OCI-LY7 (cell line): ENCODE results near the gene GSG1. TPM values are rescaled to one million over a fixed set of nuclear protein-coding genes. Genes with fewer than 3 reads are reported as not detected.

Source experiments
- BruUV-seq: library from RNA; stranded (reverse); fragments of 400-500 nt; replicated peaks from 2 replicates; lab custom pipeline; 2021; lab: Mats Ljungman, UMichigan
- CTCF ChIA-PET: fragments of 300-600 bp; sonication (Branson Sonifier 250); formaldehyde crosslinking; loops from one replicate; lab custom pipeline; 2022; ENCODE audit warnings: antibody characterized with exemption; ENCODE audit not compliant: unreplicated experiment; lab: Charles Lee
- POLR2A ChIA-PET: fragments of 300-600 bp; sonication (Branson Sonifier 250); formaldehyde crosslinking; loops from one replicate; lab custom pipeline; 2022; ENCODE audit warnings: antibody characterized with exemption; lab: Charles Lee
- DNase-seq: peaks from one replicate; pipeline ENCODE4 v3.0.0-alpha.2; 2015; ENCODE audit warnings: low spot score
- H2AFZ ChIP-seq: fragments of 200-600 bp; sonication (generic), shearing (Covaris generic); 2 replicates; pipeline ENCODE4 v1.6.1; 2014; ENCODE audit warnings: mild to moderate bottlenecking, antibody characterized with exemption, low read length, moderate library complexity
- H3K27ac ChIP-seq: fragments of 200-600 bp; sonication (generic); 2 replicates; pipeline ENCODE4 v1.5.1; 2014; ENCODE audit warnings: mixed run types, low read depth, mild to moderate bottlenecking, moderate library complexity, low read length, inconsistent platforms; ENCODE audit not compliant: poor library complexity, severe bottlenecking
- H3K36me3 ChIP-seq: fragments of 200-600 bp; sonication (generic); 2 replicates; pipeline ENCODE4 v1.6.1; 2014; ENCODE audit warnings: mild to moderate bottlenecking, antibody characterized with exemption, low read length, moderate library complexity, mixed read lengths; ENCODE audit not compliant: insufficient read depth
- H3K4me1 ChIP-seq: fragments of 200-600 bp; sonication (generic); 2 replicates; pipeline ENCODE4 v1.5.1; 2014; ENCODE audit warnings: mild to moderate bottlenecking, low read length; ENCODE audit not compliant: insufficient read depth, poor library complexity, severe bottlenecking
- H3K4me2 ChIP-seq: fragments of 200-600 bp; sonication (generic); 2 replicates; pipeline ENCODE4 v1.6.1; 2014; ENCODE audit warnings: mild to moderate bottlenecking, low read length
- H3K4me3 ChIP-seq: fragments of 200-600 bp; sonication (generic); 2 replicates; pipeline ENCODE4 v1.5.1; 2014; ENCODE audit warnings: mild to moderate bottlenecking, low read depth, low read length; ENCODE audit not compliant: poor library complexity, severe bottlenecking
- H3K79me2 ChIP-seq: fragments of 200-600 bp; sonication (generic); 2 replicates; pipeline ENCODE4 v1.6.1; 2016; ENCODE audit warnings: low read depth, mild to moderate bottlenecking, low read length, moderate library complexity, mixed read lengths; ENCODE audit not compliant: insufficient read depth
- H3K9me2 ChIP-seq: fragments of 200-600 bp; sonication (generic); 2 replicates; pipeline ENCODE4 v1.6.1; 2016; ENCODE audit warnings: mild to moderate bottlenecking, low read length, mixed read lengths; ENCODE audit not compliant: insufficient read depth
- H3K9me3 ChIP-seq: fragments of 200-600 bp; sonication (generic); 2 replicates; pipeline ENCODE4 v1.6.1; 2014; ENCODE audit warnings: mild to moderate bottlenecking, mixed run types, low read length, mixed read lengths
- H4K20me1 ChIP-seq: fragments of 200-600 bp; sonication (generic); 2 replicates; pipeline ENCODE4 v1.6.1; 2014; ENCODE audit warnings: mild to moderate bottlenecking, antibody characterized with exemption, low read length, moderate library complexity, mixed read lengths; ENCODE audit not compliant: insufficient read depth
- EZH2phosphoT487 ChIP-seq: fragments of 200-600 bp; sonication (generic); IDR thresholded peaks from 2 replicates; pipeline ENCODE4 v1.6.1; 2018; ENCODE audit warnings: low read depth, borderline replicate concordance, mild to moderate bottlenecking, mixed run types, antibody characterized with exemption, low read length, moderate library complexity, mixed read lengths
- intact Hi-C: fragments of 100-400 bp; cut with micrococcal nuclease; formaldehyde crosslinking; loops from one replicate; pipeline ENCODE4 v1.10.0; 2022; ENCODE audit not compliant: unreplicated experiment
- total RNA-seq, 2 experiments: library from RNA; depleted of rRNA in 1 of 2; stranded (reverse); fragments of >200 nt in 1 of 2; shearing (Covaris generic) in 1 of 2; gene quantifications; 2 replicates each; pipeline ENCODE4 v1.2.3, GENCODE V29; 2014 to 2022
- TF ChIP-seq, protein P1 (sequence below): fragments of 200-600 bp; sonication (generic); conservative IDR thresholded peaks from 2 replicates; pipeline ENCODE4 v1.5.1; 2014; ENCODE audit warnings: mild to moderate bottlenecking, antibody characterized with exemption, low read length, moderate library complexity, mixed read lengths

Gene GSG1
- total RNA-seq, 2 experiments from 2014 or later = not detected

DNA sequence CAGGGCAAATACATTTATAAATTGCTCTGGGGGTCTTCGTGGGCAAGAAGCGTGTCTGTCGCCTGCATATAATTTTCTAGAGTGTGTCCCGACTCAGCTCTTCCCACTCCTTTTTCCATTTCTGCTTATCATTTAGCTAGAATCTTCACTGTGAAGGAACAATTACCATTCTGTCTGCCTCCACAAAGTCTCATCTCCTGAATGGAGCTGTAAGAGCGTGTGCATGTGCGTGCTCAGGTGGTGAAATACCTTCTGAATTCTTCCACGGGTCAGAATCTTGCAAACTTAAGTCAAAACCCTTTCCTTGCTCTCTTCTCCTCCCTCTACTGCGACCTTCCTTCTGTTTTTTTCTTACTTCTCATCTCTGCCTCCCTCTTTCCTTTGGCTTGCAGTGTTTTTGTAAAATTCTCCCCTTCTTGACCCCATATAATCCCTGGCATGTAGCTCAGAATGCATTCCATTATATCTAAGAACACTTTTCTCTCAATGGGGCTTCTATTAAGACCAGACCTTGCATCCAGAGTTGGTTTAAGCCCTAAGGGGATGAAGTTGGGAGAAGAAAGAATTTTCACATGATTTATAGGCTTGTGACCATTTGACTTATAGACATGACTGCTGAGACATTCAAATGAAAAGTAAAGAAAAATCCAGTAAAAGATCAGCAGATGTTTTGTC lies 25.0 kb upstream of the GSG1 start:
- POLR2A ChIA-PET = no interaction called here
- no peak for TF ChIP-seq EZH2phosphoT487
- TF ChIP-seq, protein P1, sequence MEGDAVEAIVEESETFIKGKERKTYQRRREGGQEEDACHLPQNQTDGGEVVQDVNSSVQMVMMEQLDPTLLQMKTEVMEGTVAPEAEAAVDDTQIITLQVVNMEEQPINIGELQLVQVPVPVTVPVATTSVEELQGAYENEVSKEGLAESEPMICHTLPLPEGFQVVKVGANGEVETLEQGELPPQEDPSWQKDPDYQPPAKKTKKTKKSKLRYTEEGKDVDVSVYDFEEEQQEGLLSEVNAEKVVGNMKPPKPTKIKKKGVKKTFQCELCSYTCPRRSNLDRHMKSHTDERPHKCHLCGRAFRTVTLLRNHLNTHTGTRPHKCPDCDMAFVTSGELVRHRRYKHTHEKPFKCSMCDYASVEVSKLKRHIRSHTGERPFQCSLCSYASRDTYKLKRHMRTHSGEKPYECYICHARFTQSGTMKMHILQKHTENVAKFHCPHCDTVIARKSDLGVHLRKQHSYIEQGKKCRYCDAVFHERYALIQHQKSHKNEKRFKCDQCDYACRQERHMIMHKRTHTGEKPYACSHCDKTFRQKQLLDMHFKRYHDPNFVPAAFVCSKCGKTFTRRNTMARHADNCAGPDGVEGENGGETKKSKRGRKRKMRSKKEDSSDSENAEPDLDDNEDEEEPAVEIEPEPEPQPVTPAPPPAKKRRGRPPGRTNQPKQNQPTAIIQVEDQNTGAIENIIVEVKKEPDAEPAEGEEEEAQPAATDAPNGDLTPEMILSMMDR = no peak
- no TSS peak for BruUV-seq

DNA sequence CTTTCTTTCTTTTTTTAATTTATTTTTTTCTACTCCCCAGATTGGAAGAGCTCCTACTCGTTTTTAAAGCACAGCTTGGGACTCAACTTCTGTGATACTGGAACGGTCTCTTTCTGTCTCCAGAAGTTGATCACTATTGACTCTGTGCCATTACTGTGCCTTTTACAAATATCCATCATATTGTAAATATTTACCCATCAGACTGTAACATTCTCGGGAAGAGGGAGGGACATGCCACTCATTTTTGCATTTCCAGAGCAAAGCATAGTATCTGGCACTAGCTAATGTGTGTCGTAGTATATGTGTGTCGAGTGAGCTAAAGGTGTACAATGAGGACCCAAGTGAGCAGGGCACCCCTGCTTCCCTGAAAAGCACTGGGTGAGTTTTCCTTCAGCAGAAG lies 24.0 kb upstream of the GSG1 start:
- ChIA-PET POLR2A (no interaction called here), CTCF (no interaction called here)
- H3K79me2 ChIP-seq = no peaks in the 10 kb centered on the region
- no peak overlapping the region for H3K27ac ChIP-seq
- H3K4me3 ChIP-seq = no peak overlapping the region
- H3K4me1 ChIP-seq = no peaks in the 10 kb centered on the region
- no peaks in the 10 kb centered on the region for H3K9me3 ChIP-seq
- BruUV-seq = no TSS peak
- no peaks in the 10 kb centered on the region for H4K20me1 ChIP-seq
- no peaks in the 10 kb centered on the region for H3K36me3 ChIP-seq
- H3K4me2 ChIP-seq = no peak overlapping the region
- intact Hi-C loops = no loop called here
- no peak for DNase-seq
- no peaks in the 10 kb centered on the region for H3K9me2 ChIP-seq
- TF ChIP-seq, protein P1 = no peak
- TF ChIP-seq EZH2phosphoT487 = no peak
- H2AFZ ChIP-seq = no peak overlapping the region

More for the DNA sequence above, 25.0 kb upstream of the GSG1 start:
- H3K4me1 ChIP-seq = no peaks in the 10 kb centered on the region
- H3K79me2 ChIP-seq = no peaks in the 10 kb centered on the region
- no peak overlapping the region for H2AFZ ChIP-seq
- no peaks in the 10 kb centered on the region for H4K20me1 ChIP-seq
- no peaks in the 10 kb centered on the region for H3K9me2 ChIP-seq
- CTCF ChIA-PET = no interaction called here
- DNase-seq = no peak
- intact Hi-C loops = no loop called here
- H3K27ac ChIP-seq = no peak overlapping the region
- H3K9me3 ChIP-seq = no peaks in the 10 kb centered on the region
- no peaks in the 10 kb centered on the region for H3K36me3 ChIP-seq
- H3K4me3 ChIP-seq = no peak overlapping the region
- H3K4me2 ChIP-seq = no peak overlapping the region

DNA sequence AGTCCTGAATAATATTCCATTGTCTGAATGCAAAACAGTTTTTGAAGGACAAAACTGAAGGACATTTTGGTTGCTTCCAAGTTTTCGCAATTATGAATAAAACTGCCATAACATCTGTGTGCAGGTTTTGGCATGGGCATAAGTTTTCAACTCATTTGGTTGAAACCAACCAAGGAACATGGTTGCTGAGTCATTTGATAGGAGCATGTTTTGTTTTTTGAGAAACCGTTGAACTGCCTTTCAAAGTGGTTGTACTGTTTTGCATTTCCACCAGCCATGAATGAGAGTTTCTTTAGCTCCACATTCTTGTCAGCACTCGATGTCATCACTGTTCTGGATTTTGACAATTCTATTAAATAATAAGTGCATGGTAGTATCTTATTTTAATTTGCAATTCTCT lies 23.0 kb upstream of the GSG1 start:
- CTCF ChIA-PET = interaction anchor here (0.6 kb wide), 1 partner anchor 119 kb away, joined by 3 read pairs; no protein-coding TSS in a partner anchor
- POLR2A ChIA-PET = no interaction called here
- H4K20me1 ChIP-seq = no peaks in the 10 kb centered on the region
- no peak overlapping the region for H3K4me2 ChIP-seq
- H3K4me3 ChIP-seq = no peak overlapping the region
- H3K36me3 ChIP-seq = no peaks in the 10 kb centered on the region
- no TSS peak for BruUV-seq
- H3K27ac ChIP-seq = no peak overlapping the region
- no peaks in the 10 kb centered on the region for H3K9me2 ChIP-seq
- TF ChIP-seq EZH2phosphoT487 = no peak
- TF ChIP-seq, protein P1 = no peak
- no peak overlapping the region for H2AFZ ChIP-seq
- intact Hi-C loops = no loop called here
- H3K79me2 ChIP-seq = no peaks in the 10 kb centered on the region
- no peaks in the 10 kb centered on the region for H3K4me1 ChIP-seq
- H3K9me3 ChIP-seq = no peaks in the 10 kb centered on the region
- no peak for DNase-seq
